Peyer's patch (tissue), 4 donors: ENCODE results near the gene GNPTG. TPM values are rescaled to one million over a fixed set of nuclear protein-coding genes. Genes with fewer than 3 reads are reported as not detected.
A peak's percentile ranks its signal among the peaks of the same experiment; 100 is the strongest.

Experiments used
- DNase-seq, 3 donors: peaks; one replicate each; pipeline ENCODE4 v3.0.0-alpha.2; 2017 to 2019
- H3K27ac ChIP-seq, 4 donors: fragments of 200-600 bp; sonication (generic); one replicate each; pipeline ENCODE4 v1.5.1; 2016 to 2019
- H3K27me3 ChIP-seq, 2 donors: fragments of 200-600 bp; sonication (generic); one replicate each; pipeline ENCODE4 v1.5.1; 2019
- H3K36me3 ChIP-seq, 3 donors: fragments of 200-600 bp; sonication (generic); one replicate each; pipeline ENCODE4 v1.5.1; 2016 to 2019
- H3K4me1 ChIP-seq, 4 donors: fragments of 200-600 bp; sonication (generic); one replicate each; pipeline ENCODE4 v1.5.1; 2016 to 2019
- H3K4me3 ChIP-seq, 4 donors: fragments of 200-600 bp; sonication (generic); 1 replicate in 3 of 4; 2 replicates in 1 of 4; pipeline ENCODE4 v1.5.1; 2016 to 2019; ENCODE audit warnings: mild to moderate bottlenecking in 1 of 4
- H3K9me3 ChIP-seq, 4 donors: fragments of 200-600 bp; sonication (generic); one replicate each; pipeline ENCODE4 v1.5.1; 2016 to 2019; ENCODE audit warnings: mild to moderate bottlenecking in 1 of 4
- CTCF ChIP-seq, 6 experiments: fragments of 450-650 bp in 4 of 6; fragments of 200-600 bp in 2 of 6; sonication (generic) in 1 of 6; IDR thresholded peaks; one replicate each; pipeline ENCODE4 v1.5.1; 2017 to 2019; ENCODE audit warnings: antibody characterized with exemption in 6 of 6, mild to moderate bottlenecking in 3 of 6, moderate library complexity in 1 of 6
- POLR2A ChIP-seq, 2 donors: fragments of 450-650 bp; IDR thresholded peaks; one replicate each; pipeline ENCODE4 v1.5.1; 2017; ENCODE audit warnings: antibody characterized with exemption in 2 of 2, mild to moderate bottlenecking in 2 of 2, moderate library complexity in 2 of 2
- total RNA-seq, 4 donors: library from RNA; depleted of rRNA; stranded (reverse); fragments of >200 nt; gene quantifications; one replicate each; pipeline ENCODE4 v1.1.0, GENCODE V29; 2016

GNPTG gene
- total RNA-seq, 4 donors from 2014 or later = 51.1 to 83.3 (median 65.0) TPM

DNA sequence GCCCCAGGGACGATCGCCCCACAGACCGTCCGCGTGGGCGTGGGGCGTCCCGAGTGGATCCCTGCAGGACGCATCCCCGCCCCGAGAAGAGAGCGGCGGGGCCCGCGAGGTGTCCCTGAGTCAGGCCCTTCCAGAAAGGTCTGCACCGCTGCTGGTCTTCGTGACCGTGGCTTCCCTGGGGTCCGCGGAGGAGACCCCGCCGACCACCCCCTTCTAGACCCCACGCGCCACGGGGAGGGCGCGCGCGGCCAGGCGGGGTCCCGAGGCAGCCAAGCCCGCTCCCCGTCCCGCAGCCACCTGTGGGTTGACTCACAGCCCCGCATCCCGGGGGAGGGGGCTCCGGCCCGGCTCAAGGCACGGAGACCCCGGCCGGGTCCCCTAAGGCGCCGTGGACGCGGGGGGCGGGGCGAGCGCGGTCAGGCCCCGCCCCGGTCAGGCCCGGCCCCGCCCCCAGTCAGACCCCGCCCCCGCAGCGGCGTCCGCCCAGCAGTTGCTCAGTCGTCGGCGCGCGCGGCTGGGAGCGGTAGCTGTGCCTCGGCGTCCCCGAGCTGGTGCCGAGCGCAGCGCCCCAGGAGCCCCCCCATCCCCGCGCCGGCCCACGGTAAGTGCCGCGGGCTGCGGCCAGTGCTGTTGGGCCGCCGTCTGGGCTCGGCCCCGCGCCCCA, 18.4 kb upstream of the GNPTG start, which contains the start of gene BAIAP3:
BAIAP3 (plus strand) TSS at position 497 of the 664 bp plus-strand sequence. CDS start 4,905 bp downstream, outside the sequence.
- TF ChIP-seq POLR2A (IDR thresholded peaks at IDR 0.05) (peak in 1 of 2 donors; percentile 21), CTCF (IDR thresholded peaks at IDR 0.05) (no peak)
- H3K27ac ChIP-seq = peak within 1 kb of the TSS; percentile 63 to 86 (median 76)
- peak within 1 kb of the TSS; percentile 44 to 65 (median 58) for H3K4me3 ChIP-seq
- H3K27me3 ChIP-seq = peaks cover 0 to 21% of the 10 kb centered on the region in 2 donors
- DNase-seq = peak; percentile 62 to 78 (median 72)
- peaks cover 0 to 6% (median 0%) of the 10 kb centered on the region in 4 donors for H3K9me3 ChIP-seq
- H3K36me3 ChIP-seq = no peaks in the 10 kb centered on the region
- peaks cover 0 to 56% (median 30%) of the 10 kb centered on the region in 4 donors for H3K4me1 ChIP-seq

DNA sequence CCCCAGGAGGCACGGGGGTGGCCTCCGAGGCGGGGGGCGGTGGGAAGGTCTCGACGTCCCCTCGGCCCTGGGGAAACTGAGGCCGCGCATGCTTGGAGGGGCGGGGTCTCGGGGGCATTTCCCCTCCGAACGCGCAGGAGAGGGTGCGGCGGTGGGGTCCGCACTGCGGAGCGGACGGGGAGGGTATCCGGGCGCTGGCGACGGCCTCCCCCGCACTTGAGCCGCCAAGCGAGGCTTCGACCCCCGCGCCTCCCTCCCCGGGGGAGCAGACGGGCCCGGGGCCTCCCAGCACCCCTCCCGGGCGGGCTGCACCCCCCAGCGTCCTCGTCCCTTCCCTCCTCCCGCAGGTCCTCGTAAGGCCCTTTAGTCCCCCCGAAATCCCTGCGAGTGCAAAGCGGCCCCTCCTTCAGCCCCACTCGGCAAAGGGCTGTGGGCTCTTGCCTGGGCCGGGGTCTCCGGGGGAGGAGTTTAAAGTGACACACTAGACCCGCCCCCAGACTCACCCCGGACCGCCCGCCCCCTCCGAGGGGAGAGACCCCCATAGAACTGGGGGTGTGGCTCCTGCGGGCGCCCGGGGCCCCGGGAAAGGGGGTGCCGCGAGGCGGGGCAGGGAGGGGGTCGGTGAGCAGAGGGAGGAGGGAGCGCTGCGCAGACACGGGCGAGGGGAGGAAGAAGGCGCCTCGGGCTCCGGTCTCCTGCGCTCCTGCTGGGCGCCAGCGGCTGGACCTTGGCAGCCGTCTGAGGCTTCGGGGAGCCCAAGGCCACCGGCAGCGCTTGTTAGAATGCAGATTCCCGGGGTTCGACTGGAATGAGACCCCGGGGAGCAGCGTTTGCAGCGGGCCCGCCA, 17.7 kb upstream of the GNPTG start:
- H3K36me3 ChIP-seq = no peaks in the 10 kb centered on the region
- no peak for TF ChIP-seq POLR2A (IDR thresholded peaks at IDR 0.05)
- no peak for TF ChIP-seq CTCF (IDR thresholded peaks at IDR 0.05)
- H3K9me3 ChIP-seq = peaks cover 0 to 6% (median 0%) of the 10 kb centered on the region in 4 donors

DNA sequence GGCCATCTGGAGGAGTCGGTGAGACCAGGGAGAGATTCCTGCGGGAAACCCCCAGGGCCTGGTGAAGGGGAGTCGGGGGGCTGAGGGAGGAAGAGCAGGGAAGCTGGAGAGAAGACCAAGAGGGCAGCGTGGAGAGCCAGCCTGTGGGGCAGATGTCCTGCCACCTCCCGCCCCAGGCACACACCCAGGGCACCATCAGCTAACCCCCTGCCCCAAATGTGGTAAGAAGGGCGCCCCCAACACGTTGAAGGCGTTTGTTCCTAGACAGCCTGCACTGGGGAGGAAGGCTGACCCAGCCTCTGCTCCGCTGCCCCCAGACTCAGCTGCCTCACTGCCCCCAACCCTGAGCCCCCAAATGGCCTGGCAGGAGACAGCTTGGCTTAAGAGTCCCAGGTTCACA, 17.0 kb upstream of the GNPTG start:
- H3K36me3 ChIP-seq = no peaks in the 10 kb centered on the region
- H3K9me3 ChIP-seq = peaks cover 0 to 6% (median 0%) of the 10 kb centered on the region in 4 donors
- peak overlapping the region in 3 of 4 donors; percentile 44 to 65 (median 58) for H3K4me3 ChIP-seq
- no peak for TF ChIP-seq CTCF (IDR thresholded peaks at IDR 0.05)
- TF ChIP-seq POLR2A (IDR thresholded peaks at IDR 0.05) = no peak
- H3K27me3 ChIP-seq = peaks cover 0 to 21% of the 10 kb centered on the region in 2 donors
- DNase-seq = no peak
- peak overlapping the region in 1 of 4 donors; percentile 80 for H3K27ac ChIP-seq
- H3K4me1 ChIP-seq = peaks cover 0 to 62% (median 30%) of the 10 kb centered on the region in 4 donors

More for the DNA sequence above, 17.7 kb upstream of the GNPTG start:
- Histone ChIP-seq H3K27me3 (peaks cover 0 to 21% of the 10 kb centered on the region in 2 donors), H3K4me3 (peak overlapping the region; percentile 44 to 65 (median 58)), H3K4me1 (peaks cover 0 to 62% (median 30%) of the 10 kb centered on the region in 4 donors), H3K27ac (peak overlapping the region in 3 of 4 donors; percentile 35 to 86 (median 80))
- DNase-seq = no peak

- peaks cover 0 to 62% (median 30%) of the 10 kb centered on the region in 4 donors for H3K4me1 ChIP-seq
- H3K27ac ChIP-seq = peak overlapping the region in 1 of 4 donors; percentile 25
- DNase-seq = peak in 2 of 3 donors; percentile 67 to 68
- no peak overlapping the region for H3K4me3 ChIP-seq
- peaks cover 0 to 21% of the 10 kb centered on the region in 2 donors for H3K27me3 ChIP-seq
- H3K36me3 ChIP-seq = no peaks in the 10 kb centered on the region
- H3K9me3 ChIP-seq = peaks cover 0 to 4% (median 0%) of the 10 kb centered on the region in 4 donors
- TF ChIP-seq POLR2A (IDR thresholded peaks at IDR 0.05) (no peak), CTCF (IDR thresholded peaks at IDR 0.05) (no peak)
Observed at GRCh38 chr16:1335211-1335971, 16.3 kb upstream of the GNPTG start.

DNA sequence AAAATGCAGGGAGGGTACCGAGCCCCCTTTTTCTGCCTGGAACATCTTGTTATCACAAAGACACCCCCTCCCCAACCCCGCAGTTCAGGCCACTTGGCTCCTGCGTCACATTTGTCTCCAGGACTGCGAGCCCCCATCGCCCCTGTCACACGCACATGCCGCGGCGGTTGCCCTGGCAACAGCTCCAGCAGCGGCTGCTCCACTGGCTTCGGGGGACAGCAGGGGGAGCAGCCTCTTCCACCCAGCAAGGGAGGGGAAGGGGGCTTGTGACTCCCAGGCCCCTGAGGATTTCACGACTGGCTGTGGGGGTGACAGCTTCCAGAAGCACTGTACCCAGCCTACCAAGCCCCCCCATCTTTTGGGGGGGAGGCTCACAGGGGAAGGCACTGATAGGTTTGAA, 15.7 kb upstream of the GNPTG start:
- H3K4me1 ChIP-seq = peaks cover 0 to 61% (median 28%) of the 10 kb centered on the region in 4 donors

More for the DNA sequence above, 15.7 kb upstream of the GNPTG start:
- no peaks in the 10 kb centered on the region for H3K36me3 ChIP-seq
- H3K9me3 ChIP-seq = no peaks in the 10 kb centered on the region
- TF ChIP-seq CTCF (IDR thresholded peaks at IDR 0.05) = no peak
- no peak for TF ChIP-seq POLR2A (IDR thresholded peaks at IDR 0.05)
- DNase-seq = no peak
- peaks cover 0 to 21% of the 10 kb centered on the region in 2 donors for H3K27me3 ChIP-seq
- no peak overlapping the region for H3K4me3 ChIP-seq
- H3K27ac ChIP-seq = no peak overlapping the region
